Measurements from ENCODE around the gene FNDC10. TPM values are rescaled to one million over a fixed set of nuclear protein-coding genes. Genes with fewer than 3 reads are reported as not detected.

Gene FNDC10
- total RNA-seq, 1 donor from 2014 or later: 11.9 TPM

- TF ChIP-seq CTCF (IDR thresholded peaks at IDR 0.05; ENCODE audit: partially characterized antibody, unreplicated experiment): no peak
- Mint-ChIP-seq H3K9me3 (ENCODE audit: unreplicated experiment) (peaks cover 5% of the 10 kb centered on the region), H3K36me3 (ENCODE audit: unreplicated experiment) (no peaks in the 10 kb centered on the region), H3K27me3 (ENCODE audit: unreplicated experiment) (peaks cover 4% of the 10 kb centered on the region), H3K4me1 (ENCODE audit: low read depth, unreplicated experiment) (peaks cover 27% of the 10 kb centered on the region), H3K27ac (ENCODE audit: unreplicated experiment) (no peak overlapping the region), H3K4me3 (ENCODE audit: unreplicated experiment) (no peak overlapping the region)
- DNase-seq: no peak
These were observed 43.4 kb downstream of the FNDC10 start for GRCh38 chr1:1556505-1556904.

- Mint-ChIP-seq H3K27me3 (ENCODE audit: unreplicated experiment) (peaks cover 5% of the 10 kb centered on the region), H3K9me3 (ENCODE audit: unreplicated experiment) (peaks cover 8% of the 10 kb centered on the region), H3K36me3 (ENCODE audit: unreplicated experiment) (no peaks in the 10 kb centered on the region), H3K27ac (ENCODE audit: unreplicated experiment) (peak overlapping the region; percentile 76), H3K4me3 (ENCODE audit: unreplicated experiment) (peak overlapping the region; percentile 65), H3K4me1 (ENCODE audit: low read depth, unreplicated experiment) (peaks cover 28% of the 10 kb centered on the region)
- TF ChIP-seq CTCF (IDR thresholded peaks at IDR 0.05; ENCODE audit: partially characterized antibody, unreplicated experiment): no peak
- DNase-seq: no peak
These were observed 44.7 kb downstream of the FNDC10 start for GRCh38 chr1:1554926-1555915.

- no peaks in the 10 kb centered on the region for H3K36me3 Mint-ChIP-seq (ENCODE audit: unreplicated experiment)
- no peak overlapping the region for H3K4me3 Mint-ChIP-seq (ENCODE audit: unreplicated experiment)
- H3K27ac Mint-ChIP-seq (ENCODE audit: unreplicated experiment): peak overlapping the region; percentile 76
- peaks cover 28% of the 10 kb centered on the region for H3K4me1 Mint-ChIP-seq (ENCODE audit: low read depth, unreplicated experiment)
- peaks cover 9% of the 10 kb centered on the region for H3K9me3 Mint-ChIP-seq (ENCODE audit: unreplicated experiment)
- DNase-seq: no peak
- peaks cover 5% of the 10 kb centered on the region for H3K27me3 Mint-ChIP-seq (ENCODE audit: unreplicated experiment)
- TF ChIP-seq CTCF (IDR thresholded peaks at IDR 0.05; ENCODE audit: partially characterized antibody, unreplicated experiment): no peak
These were observed 45.4 kb downstream of the FNDC10 start for GRCh38 chr1:1554550-1554925.

GRCh38 chr1:1553821-1554494 lies 46.0 kb downstream of the FNDC10 start:
- peak overlapping the region; percentile 59 for H3K27ac Mint-ChIP-seq (ENCODE audit: unreplicated experiment)
- H3K36me3 Mint-ChIP-seq (ENCODE audit: unreplicated experiment): no peaks in the 10 kb centered on the region
- H3K4me3 Mint-ChIP-seq (ENCODE audit: unreplicated experiment): no peak overlapping the region
- DNase-seq: no peak
- H3K27me3 Mint-ChIP-seq (ENCODE audit: unreplicated experiment): peaks cover 5% of the 10 kb centered on the region
- peaks cover 9% of the 10 kb centered on the region for H3K9me3 Mint-ChIP-seq (ENCODE audit: unreplicated experiment)
- H3K4me1 Mint-ChIP-seq (ENCODE audit: low read depth, unreplicated experiment): peaks cover 28% of the 10 kb centered on the region
- TF ChIP-seq CTCF (IDR thresholded peaks at IDR 0.05; ENCODE audit: partially characterized antibody, unreplicated experiment): no peak

Data from glutamatergic neuron (in vitro differentiated cells).